ENCODE measurements around the gene RACGAP1. TPM values are rescaled to one million over a fixed set of nuclear protein-coding genes. Genes with fewer than 3 reads are reported as not detected.
A peak's percentile ranks its signal among the peaks of the same experiment; 100 is the strongest.

RACGAP1 gene
- total and polyA plus RNA-seq, 2 of the 4 experiments (the other 2 are of a cell fraction) = 37.9 to 110 TPM

DNA sequence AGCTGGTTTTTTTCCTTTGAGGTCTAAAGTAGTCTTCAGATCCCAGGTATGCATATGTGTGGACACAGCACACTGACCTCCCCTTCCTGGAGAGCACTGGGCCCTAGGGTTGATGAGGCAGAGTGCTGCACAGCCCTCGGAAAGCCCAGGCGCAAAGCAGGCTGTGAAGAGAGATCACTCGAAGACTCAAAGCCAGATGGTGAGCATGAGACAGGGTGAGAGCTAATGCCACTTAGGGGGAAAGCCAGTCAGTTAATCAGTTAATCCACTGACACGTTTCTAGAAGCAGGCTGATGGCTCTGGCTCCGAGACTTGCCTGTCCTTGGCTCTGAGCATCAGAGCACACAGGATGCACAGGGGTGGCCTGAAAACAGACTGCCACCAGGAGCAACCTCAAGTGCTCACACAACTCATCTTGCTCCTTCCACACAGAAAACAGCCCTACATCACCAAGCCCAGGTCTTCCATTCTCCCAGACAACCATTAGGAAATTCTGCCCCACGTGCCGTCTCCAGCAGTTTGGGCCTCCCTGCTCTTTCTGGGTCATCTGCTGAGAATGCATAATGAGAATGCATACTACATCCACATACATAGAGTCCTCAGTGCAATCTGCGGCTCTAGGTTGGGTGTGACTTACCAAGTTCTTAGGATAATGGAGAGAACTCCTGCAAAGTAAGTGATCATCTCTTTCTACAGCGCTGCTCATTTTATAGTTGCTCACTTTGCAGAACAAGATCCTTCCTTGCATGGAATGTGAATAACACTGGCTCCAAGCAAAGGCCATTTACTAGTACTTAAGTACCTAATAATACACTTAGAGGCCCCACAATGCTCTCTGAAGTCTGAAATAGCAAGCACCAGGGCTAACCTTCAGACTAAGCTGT is 40.6 kb downstream of the RACGAP1 start (continued):
- TF ChIP-seq, protein P1, sequence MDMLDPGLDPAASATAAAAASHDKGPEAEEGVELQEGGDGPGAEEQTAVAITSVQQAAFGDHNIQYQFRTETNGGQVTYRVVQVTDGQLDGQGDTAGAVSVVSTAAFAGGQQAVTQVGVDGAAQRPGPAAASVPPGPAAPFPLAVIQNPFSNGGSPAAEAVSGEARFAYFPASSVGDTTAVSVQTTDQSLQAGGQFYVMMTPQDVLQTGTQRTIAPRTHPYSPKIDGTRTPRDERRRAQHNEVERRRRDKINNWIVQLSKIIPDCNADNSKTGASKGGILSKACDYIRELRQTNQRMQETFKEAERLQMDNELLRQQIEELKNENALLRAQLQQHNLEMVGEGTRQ (IDR thresholded peaks at IDR 0.05; ENCODE audit: low read depth, low read length) = no peak

DNA sequence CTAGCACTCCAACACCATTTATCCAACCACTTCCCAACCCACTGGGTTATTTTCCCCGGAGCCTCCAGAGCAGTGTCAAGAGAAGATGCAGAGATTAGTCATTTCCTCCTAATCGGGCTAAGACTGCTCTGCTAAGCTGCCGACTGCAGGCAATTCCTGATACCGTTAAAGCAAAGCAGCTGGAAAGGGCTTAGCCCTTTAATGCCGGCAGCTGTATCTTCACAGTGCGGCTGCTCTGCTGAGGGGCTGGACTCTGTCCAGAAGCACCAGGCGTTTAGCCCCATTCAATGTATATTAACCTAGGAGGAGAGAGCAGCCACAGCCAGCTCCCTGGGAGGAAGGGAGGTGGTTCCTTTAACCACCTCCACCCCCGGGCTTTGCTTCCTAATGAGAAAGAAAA is 41.4 kb downstream of the RACGAP1 start:
- H3K23ac ChIP-seq (ENCODE audit: low read depth, low read length) = 0 out of 2 replicates have a peak overlapping the region, but pooled peaks have one; percentile 0
- ATAC-seq (ENCODE audit: low read depth) = peak; percentile 96
- peak overlapping the region; percentile 53 for H2BK5ac ChIP-seq (ENCODE audit: low read depth, low read length, poor library complexity, severe bottlenecking)
- H2AFZ ChIP-seq (replicated peaks; ENCODE audit: low read length, poor library complexity) = peak overlapping the region; percentile 78
- H4K20me1 ChIP-seq (ENCODE audit: insufficient read depth, low read length) = no peaks in the 10 kb centered on the region
- peak overlapping the region; percentile 79 for H3K4me2 ChIP-seq (ENCODE audit: low read depth, low read length)
- H4K8ac ChIP-seq (ENCODE audit: low read depth in 2 of 2, low read length in 2 of 2) = peak overlapping the region in 1 of 2 experiments; percentile 70; a peak in 1 of 4 replicates
- H3K9me3 ChIP-seq (ENCODE audit: control insufficient read depth, insufficient read depth, low read length) = no peaks in the 10 kb centered on the region
- ChIA-PET CTCF (interaction anchor here (1.8 kb wide), 1 partner anchor 17 kb away, joined by 11 read pairs; no protein-coding TSS in a partner anchor), POLR2A (ENCODE audit: unreplicated experiment) (interaction anchor here (0.6 kb wide), 1 partner anchor 45 kb away, joined by 3 read pairs; no protein-coding TSS in a partner anchor)
- no peak overlapping the region for H3K9ac ChIP-seq (ENCODE audit: low read depth, low read length)
- H2BK15ac ChIP-seq (ENCODE audit: low read depth, low read length) = peak overlapping the region; percentile 30; the same call in 1 of the 3 replicates
- peak overlapping the region; percentile 62 for H4K5ac ChIP-seq (ENCODE audit: low read depth, low read length)
- dilution Hi-C loops (cut with HindIII; ENCODE audit: low sequenced_read_pairs, unreplicated experiment) = no loop called here
- no peak overlapping the region for H3K4me3 ChIP-seq (ENCODE audit: insufficient read depth, low read depth, low read length)
- H2AK5ac ChIP-seq (ENCODE audit: low read depth, low read length) = no peak overlapping the region
- peak overlapping the region; percentile 51 for H3K18ac ChIP-seq (ENCODE audit: low read depth, low read length)
- H3K9me1 ChIP-seq (ENCODE audit: insufficient read depth, low read length) = peaks cover 18% of the 10 kb centered on the region
- H3K56ac ChIP-seq (ENCODE audit: extremely low read depth, insufficient read depth, low read length) = no peak overlapping the region
- no TSS peak for BruUV-seq (replicated peaks)
- H2BK120ac ChIP-seq (ENCODE audit: low read depth, low read length) = peak overlapping the region; percentile 58; the same call in 1 of the 2 replicates
- H3K27me3 ChIP-seq (ENCODE audit: control insufficient read depth, insufficient read depth, low read length) = no peaks in the 10 kb centered on the region
- in situ Hi-C loops (cut with MboI; ENCODE audit: low sequenced_read_pairs) = no loop called here
- peaks cover 16% of the 10 kb centered on the region for H3K4me1 ChIP-seq (ENCODE audit: control insufficient read depth, insufficient read depth, low read length)
- TF ChIP-seq SMC3 (IDR thresholded peaks at IDR 0.05; ENCODE audit: low read depth, low read length) (peak; percentile 20; the same call in 1 of the 2 replicates), RAD21 (IDR thresholded peaks at IDR 0.05; ENCODE audit: low read length) (peak; percentile 17; the same call in 1 of the 2 replicates), CEBPB (IDR thresholded peaks at IDR 0.05; ENCODE audit: low read depth, low read length) (no peak)
- TF ChIP-seq, protein P2, sequence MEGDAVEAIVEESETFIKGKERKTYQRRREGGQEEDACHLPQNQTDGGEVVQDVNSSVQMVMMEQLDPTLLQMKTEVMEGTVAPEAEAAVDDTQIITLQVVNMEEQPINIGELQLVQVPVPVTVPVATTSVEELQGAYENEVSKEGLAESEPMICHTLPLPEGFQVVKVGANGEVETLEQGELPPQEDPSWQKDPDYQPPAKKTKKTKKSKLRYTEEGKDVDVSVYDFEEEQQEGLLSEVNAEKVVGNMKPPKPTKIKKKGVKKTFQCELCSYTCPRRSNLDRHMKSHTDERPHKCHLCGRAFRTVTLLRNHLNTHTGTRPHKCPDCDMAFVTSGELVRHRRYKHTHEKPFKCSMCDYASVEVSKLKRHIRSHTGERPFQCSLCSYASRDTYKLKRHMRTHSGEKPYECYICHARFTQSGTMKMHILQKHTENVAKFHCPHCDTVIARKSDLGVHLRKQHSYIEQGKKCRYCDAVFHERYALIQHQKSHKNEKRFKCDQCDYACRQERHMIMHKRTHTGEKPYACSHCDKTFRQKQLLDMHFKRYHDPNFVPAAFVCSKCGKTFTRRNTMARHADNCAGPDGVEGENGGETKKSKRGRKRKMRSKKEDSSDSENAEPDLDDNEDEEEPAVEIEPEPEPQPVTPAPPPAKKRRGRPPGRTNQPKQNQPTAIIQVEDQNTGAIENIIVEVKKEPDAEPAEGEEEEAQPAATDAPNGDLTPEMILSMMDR (conservative IDR thresholded peaks at IDR 0.05; ENCODE audit: low read depth, low read length) = 0 out of 2 replicates have a peak, but pooled peaks have one; percentile 18
- no peaks in the 10 kb centered on the region for H3K36me3 ChIP-seq (ENCODE audit: control insufficient read depth, insufficient read depth, low read length)
- intact Hi-C loops (cut with micrococcal nuclease) = no loop called here
- no peak overlapping the region for H4K91ac ChIP-seq (ENCODE audit: insufficient read depth, low read depth, low read length)
- WGBS, 2 experiments (ENCODE audit: extremely low coverage in 2 of 2, insufficient read length in 1 of 2) = 0% methylated on average over 3 of the region's 8 CpGs; no CpG with 5 or more reads in 1 of the 2 experiments
- H2AK9ac ChIP-seq (replicated peaks; ENCODE audit: low read depth, low read length, poor library complexity) = no peak overlapping the region
- no peak overlapping the region for H2BK20ac ChIP-seq (ENCODE audit: low read depth, low read length)
- peak overlapping the region; percentile 33; the same call in 1 of the 2 replicates for H3K27ac ChIP-seq (ENCODE audit: insufficient read depth, low read length)
- H3K4ac ChIP-seq (ENCODE audit: low read depth, low read length) = peak overlapping the region; percentile 48; the same call in 1 of the 2 replicates
- peak; percentile 92 for DNase-seq
- peak overlapping the region; percentile 51; the same call in 1 of the 2 replicates for H3K14ac ChIP-seq (replicated peaks; ENCODE audit: low read depth, low read length)
- H3K79me1 ChIP-seq (ENCODE audit: low read depth in 1 of 2, low read length in 2 of 2) = peaks cover 3 to 30% of the 10 kb centered on the region in 2 experiments; a peak in 3 of 4 replicates

Measured in IMR-90 (cell line).